ENCODE results near the gene SERF1A.
"Not testable (repeated sequence)": the region's sequence is repeated elsewhere in the genome, so short reads cannot be mapped to it uniquely, and the experiment has no call there.

SERF1A gene

GRCh38 chr5:70900533-70901271 is at the start of gene SERF1A:
Gene SERF1A, plus strand, starts transcription at chr5:70900669. Its CDS starts 201 bp downstream, at chr5:70900870.
- DNase-seq (ENCODE audit: low read depth in 2 of 2): not testable (repeated sequence)

DNA sequence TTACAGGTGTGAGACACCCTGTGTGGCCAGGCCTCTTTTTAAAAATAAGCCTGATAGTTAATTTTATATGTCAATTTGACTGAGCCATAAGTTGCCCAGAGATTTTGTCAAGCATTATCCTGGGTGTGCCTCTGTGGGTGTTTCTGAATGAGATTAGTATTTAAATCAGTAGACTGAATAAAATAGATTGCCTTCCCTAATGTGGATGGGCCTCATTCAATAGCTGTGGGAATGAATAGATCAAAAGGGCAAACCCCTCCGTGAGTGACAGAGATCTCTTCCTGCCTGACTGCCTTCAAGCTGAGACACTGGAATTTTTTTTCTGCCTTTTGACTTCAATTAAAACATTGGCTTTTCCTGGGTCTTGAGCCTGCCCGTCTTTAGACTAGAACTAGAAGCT is 33.7 kb upstream of the SERF1A start:
- DNase-seq (ENCODE audit: low read depth in 2 of 2): not testable (repeated sequence)

DNA sequence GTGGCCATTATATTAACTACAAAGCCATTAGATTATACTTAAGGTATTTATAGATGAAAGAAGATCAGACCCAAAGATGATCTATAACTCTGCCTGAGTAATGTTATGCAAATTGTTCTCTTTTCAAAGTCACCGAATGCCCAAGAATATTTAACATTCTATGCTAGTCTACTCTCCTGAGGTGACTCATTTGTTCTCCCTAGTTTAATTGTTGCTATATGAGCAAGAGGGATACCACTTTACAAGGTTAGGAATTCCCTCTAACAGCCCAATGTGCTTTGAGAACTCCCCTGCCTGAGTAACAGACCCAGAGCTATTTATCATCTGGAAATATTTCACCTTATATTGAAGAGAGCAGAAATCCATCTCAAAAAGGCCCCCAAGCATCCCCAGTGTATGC is 29.8 kb upstream of the SERF1A start:
- DNase-seq (ENCODE audit: low read depth in 2 of 2): not testable (repeated sequence)

DNA sequence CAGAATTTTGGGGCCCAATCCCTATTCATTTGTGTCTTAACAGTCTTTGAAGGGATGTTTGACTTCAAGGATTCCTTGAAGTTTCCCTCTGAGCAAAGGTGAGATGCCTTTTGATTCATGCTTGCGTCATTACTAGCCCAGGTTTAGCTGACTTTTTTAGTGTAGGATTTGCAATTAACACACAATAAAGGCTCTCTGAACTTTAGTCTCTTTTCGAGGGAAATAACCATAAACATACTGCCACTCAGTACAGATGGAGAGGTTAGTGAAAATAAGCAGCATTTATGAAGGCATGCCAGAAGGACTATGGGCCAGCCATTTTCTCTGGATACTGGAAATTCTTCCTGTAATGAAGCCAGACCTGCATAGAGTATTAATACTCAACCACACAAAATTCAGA is 4.4 kb upstream of the SERF1A start:
- DNase-seq (ENCODE audit: low read depth in 2 of 2): not testable (repeated sequence)

DNA sequence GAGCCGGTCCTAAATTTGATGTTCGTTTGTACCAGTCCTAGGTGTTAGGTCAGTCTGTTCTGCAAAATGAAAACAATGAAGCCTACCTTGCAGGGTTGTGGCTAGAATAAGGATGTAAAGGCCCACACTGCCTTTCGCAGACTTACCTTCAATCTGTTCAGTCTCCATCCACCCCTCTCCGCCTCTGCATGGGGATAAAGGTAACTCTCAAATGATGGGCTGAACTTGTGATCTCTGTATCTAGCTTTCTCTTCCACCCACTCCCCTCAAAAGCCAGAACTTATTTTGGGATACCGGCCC is 753 bp downstream of the SERF1A start:
- DNase-seq (ENCODE audit: low read depth in 2 of 2): not testable (repeated sequence)

- not testable (repeated sequence) for DNase-seq (ENCODE audit: low read depth in 2 of 2)
These were observed 6.2 kb downstream of the SERF1A start for GRCh38 chr5:70906624-70907023.

- not testable (repeated sequence) for DNase-seq (ENCODE audit: low read depth in 2 of 2)
These were observed 16.4 kb downstream of the SERF1A start for GRCh38 chr5:70916829-70917228.

GRCh38 chr5:70925211-70925562 is 24.7 kb downstream of the SERF1A start:
- DNase-seq (ENCODE audit: low read depth in 2 of 2): not testable (repeated sequence)

DNA sequence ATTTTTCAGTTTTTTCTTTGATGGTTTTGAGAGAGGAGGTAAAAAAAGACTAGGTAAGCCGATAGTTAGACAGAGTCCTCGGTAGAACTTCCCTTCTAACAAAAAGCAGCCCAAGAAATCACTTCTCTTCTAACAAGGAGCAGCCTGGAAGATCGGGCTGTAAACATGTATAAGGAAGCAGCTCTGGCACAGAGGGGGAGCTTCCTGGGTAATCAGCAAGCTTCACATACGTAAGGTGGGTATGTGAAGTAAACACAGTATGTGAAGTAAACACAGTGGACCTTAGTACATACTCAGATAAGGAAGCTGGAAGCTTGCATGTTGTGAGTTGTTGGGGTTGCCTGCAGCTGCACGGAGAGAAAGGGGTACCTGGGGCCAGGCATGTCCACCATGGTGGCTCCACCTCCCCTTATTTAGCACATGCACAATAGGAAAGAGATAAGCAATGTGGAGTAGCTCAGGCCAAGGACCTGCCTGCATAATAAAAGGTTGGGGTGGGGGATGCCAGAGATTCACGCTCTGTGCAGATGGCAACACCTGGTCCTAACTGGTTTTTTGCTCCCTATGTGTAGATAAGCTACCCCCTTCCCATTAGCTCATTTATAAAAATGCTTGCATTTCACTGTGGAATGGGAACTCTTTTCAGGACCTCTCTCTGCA is 31.4 kb downstream of the SERF1A start:
- not testable (repeated sequence) for DNase-seq (ENCODE audit: low read depth in 2 of 2)

GRCh38 chr5:70932560-70932959 is 32.1 kb downstream of the SERF1A start:
- not testable (repeated sequence) for DNase-seq (ENCODE audit: low read depth in 2 of 2)

- DNase-seq (ENCODE audit: low read depth in 2 of 2): not testable (repeated sequence)
These were observed 52.6 kb downstream of the SERF1A start for GRCh38 chr5:70953068-70953467.

Data from stimulated activated CD4-positive, alpha-beta T cell treated with anti-CD3 and anti-CD28 coated beads, Interleukin-15, amount 100 ng/mL, for 48 hours (primary cell).